GM12873 (cell line): ENCODE results near the gene ABCC6.

Source experiments
- TF ChIP-seq, protein P1 (sequence below): IDR thresholded peaks from 2 replicates; pipeline ENCODE4 v1.5.1; 2012; ENCODE audit warnings: low read depth, mild to moderate bottlenecking, moderate library complexity, low read length, control low read depth; ENCODE audit not compliant: insufficient read depth; ENCODE audit errors: missing control alignments

ABCC6 gene

DNA sequence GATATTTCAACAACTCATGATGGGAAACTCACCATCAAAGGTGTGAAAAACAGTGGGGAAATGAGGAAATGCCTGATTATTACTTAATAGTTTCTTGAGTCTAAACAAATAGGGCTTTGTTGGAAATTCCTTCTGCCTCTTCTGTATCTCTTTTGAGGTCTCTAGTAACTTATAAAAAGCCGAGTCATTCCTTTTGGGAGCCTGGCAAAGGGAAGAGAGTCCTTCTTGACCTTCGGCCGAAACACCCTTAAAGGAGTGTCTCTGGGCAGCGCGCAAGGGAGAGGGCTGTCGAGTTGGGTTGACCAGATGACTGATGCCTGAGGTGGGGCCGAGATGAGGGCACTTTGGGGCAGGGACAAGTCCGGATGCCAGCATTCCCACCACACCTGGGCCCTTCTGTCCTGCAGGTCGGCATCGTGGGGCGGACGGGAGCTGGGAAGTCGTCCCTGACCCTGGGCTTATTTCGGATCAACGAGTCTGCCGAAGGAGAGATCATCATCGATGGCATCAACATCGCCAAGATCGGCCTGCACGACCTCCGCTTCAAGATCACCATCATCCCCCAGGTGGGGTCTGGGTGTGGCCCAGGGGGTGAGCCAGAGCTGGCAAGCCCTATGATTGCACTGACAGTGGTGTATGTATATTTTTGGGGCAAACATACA, 89.2 kb downstream of the ABCC6 start:
- TF ChIP-seq, protein P1, sequence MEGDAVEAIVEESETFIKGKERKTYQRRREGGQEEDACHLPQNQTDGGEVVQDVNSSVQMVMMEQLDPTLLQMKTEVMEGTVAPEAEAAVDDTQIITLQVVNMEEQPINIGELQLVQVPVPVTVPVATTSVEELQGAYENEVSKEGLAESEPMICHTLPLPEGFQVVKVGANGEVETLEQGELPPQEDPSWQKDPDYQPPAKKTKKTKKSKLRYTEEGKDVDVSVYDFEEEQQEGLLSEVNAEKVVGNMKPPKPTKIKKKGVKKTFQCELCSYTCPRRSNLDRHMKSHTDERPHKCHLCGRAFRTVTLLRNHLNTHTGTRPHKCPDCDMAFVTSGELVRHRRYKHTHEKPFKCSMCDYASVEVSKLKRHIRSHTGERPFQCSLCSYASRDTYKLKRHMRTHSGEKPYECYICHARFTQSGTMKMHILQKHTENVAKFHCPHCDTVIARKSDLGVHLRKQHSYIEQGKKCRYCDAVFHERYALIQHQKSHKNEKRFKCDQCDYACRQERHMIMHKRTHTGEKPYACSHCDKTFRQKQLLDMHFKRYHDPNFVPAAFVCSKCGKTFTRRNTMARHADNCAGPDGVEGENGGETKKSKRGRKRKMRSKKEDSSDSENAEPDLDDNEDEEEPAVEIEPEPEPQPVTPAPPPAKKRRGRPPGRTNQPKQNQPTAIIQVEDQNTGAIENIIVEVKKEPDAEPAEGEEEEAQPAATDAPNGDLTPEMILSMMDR: no peak

DNA sequence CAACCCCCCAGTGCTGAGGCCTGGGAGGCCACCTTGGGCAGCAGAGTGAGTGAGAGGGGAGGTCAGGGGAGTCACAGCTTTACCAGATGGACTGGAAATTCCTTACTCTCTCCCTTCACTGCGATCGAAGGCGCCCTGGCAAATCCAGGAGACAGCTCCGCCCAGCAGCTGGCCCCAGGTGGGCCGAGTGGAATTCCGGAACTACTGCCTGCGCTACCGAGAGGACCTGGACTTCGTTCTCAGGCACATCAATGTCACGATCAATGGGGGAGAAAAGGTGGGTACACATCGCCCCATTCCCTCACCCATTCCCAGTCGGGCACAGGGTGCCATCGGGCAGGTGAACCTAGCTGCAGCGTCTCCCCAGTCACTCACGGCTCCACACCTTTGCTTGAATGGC, 91.6 kb downstream of the ABCC6 start:
- TF ChIP-seq, protein P1: no peak

DNA sequence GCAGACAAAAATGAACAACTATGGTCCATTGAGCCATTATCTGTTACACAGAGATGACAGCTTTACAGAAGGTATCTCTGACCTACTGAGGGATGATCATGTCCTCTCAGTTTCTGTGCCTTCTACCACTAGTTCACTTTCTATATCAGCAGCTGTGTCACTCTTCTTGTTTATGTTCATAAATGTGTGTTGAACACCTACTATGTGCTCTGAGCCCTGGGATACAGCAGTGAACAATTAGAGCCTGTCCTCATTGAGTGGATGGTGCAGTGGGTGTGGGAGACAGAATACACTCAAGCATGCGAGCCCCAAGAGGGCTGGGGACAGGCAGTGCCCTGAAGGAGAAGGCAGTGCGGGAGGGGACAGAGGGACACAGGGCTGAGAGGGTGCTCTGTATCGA, 92.1 kb downstream of the ABCC6 start:
- TF ChIP-seq, protein P1: no peak

DNA sequence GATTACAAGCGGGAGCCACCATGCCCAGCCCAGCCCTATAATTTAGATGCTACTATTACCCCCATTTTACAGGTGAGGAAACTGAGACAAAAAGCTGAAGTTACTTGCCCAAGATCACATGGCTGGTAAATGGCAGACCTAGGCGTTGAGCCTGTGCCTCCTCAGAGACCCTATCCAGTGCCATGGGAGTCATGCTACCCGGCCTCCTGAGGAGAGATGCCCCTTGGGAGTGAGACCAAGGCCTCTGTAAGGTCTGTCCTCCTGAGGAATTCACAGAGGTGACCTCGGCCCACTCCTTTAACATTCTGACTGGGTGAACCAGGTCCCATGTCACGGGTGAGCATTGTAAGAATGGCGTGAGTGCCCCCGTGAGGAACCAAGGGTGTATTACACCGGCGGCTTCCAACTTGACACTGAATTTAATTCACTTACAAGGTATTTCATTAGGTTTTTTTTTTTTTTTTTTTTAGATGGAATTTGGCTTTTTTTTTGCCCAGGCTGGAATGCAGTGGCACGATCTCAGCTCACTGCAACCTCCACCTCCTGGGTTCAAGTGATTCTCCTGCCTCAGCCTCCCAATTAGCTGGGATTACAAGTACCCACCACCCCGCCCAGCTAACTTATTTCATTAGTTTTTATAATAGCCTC, 95.7 kb downstream of the ABCC6 start:
- TF ChIP-seq, protein P1: peak; percentile 80

DNA sequence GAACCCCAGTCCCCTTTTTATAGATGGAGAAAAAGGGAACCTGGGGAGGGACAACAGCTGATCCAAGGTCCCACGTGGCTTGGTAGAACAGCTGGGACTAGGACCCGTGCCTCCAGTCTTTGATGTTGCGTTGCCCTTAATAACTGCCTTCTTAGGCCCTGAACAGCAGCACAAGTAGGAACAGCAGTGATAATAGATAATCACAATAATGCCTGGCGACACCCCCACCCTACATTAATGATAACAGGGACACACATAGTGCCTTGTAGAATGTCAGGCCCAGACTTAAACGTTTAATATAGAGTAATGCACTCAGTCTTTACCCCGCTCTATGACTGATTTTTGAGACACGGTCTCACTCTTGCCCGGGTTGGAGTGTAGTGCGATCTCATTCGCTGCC, 96.4 kb downstream of the ABCC6 start:
- TF ChIP-seq, protein P1: no peak

DNA sequence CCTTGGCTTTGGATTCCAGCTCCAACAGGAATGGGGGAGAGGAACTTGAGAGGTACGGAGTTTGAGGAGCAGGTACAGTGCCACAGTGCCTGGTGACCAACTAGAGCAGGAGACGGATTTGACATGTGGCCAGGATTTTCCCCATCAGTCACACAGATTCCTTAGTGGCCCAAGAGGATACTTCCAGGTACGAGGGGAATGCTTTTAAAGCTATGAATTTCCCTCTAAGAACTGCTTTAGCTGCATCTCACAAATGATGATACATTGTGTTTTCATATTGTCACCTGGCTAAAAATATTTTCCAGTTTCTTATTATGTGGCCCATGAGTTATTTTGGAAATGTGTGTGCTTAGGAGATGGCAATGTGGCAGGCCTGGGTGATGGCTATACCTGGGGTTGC, 98.3 kb downstream of the ABCC6 start:
- TF ChIP-seq, protein P1: no peak

DNA sequence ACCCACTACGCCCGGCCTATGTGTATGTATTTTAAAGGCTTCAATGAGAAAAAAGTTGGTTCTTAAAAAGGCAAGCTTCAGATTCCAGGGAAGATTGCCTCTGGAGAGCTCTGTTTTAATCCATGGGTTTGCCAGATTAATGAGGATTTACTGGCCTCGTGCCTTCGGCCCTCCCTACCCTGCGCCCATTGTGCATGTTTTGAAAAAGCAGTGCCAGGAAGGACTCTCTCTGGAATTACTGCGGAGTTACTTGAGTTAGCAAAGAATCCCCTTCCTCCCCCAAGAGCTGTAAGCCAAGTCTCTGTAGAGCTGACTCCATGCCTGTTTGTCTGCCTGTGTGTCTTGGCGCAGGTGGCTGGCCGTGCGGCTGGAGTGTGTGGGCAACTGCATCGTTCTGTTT, 98.9 kb downstream of the ABCC6 start:
- TF ChIP-seq, protein P1: no peak
